IMR-90 (cell line): Measurements from ENCODE around the gene HSPE1. TPM values are rescaled to one million over a fixed set of nuclear protein-coding genes. Genes with fewer than 3 reads are reported as not detected.

ENCODE experiments used
- ATAC-seq: fragments of 200-7000 bp; cut with Tn5 transposase; 2 replicates; pipeline ENCODE4 v1.9.1; 2020; ENCODE audit warnings: low read depth, mild to moderate bottlenecking, moderate library complexity
- BruUV-seq: library from RNA; stranded (reverse); fragments of 400-500 nt; replicated peaks from 2 replicates; lab custom pipeline; 2021; lab: Mats Ljungman, UMichigan
- CTCF ChIA-PET: fragments of 300-600 bp; formaldehyde crosslinking; extraction: SDS; loops from one replicate; lab custom pipeline; 2021; ENCODE audit warnings: antibody characterized with exemption; lab: Yijun Ruan, JAX
- POLR2A ChIA-PET: fragments of 300-600 bp; sonication (Branson Sonifier 250); formaldehyde crosslinking; loops from one replicate; lab custom pipeline; 2022; ENCODE audit warnings: antibody characterized with exemption; ENCODE audit not compliant: unreplicated experiment; lab: Charles Lee
- DNase-seq: peaks from one replicate; pipeline ENCODE4 v3.0.0; 2013
- H2AFZ ChIP-seq: replicated peaks from 2 replicates; pipeline ENCODE3; 2013; ENCODE audit warnings: low read length, mild to moderate bottlenecking; ENCODE audit not compliant: poor library complexity
- H2AK5ac ChIP-seq: 2 replicates; pipeline ENCODE4 v1.6.1; 2013; ENCODE audit warnings: low read depth, low read length, inconsistent platforms
- H2AK9ac ChIP-seq: replicated peaks from 2 replicates; pipeline ENCODE3; 2013; ENCODE audit warnings: mild to moderate bottlenecking, low read depth, low read length, moderate library complexity; ENCODE audit not compliant: poor library complexity
- H2BK120ac ChIP-seq: 2 replicates; pipeline ENCODE4 v1.6.1; 2013; ENCODE audit warnings: low read depth, low read length, inconsistent platforms
- H2BK15ac ChIP-seq: 3 replicates; pipeline ENCODE4 v1.6.1; 2013; ENCODE audit warnings: low read depth, low read length, inconsistent platforms
- H2BK20ac ChIP-seq: 2 replicates; pipeline ENCODE4 v1.6.1; 2013; ENCODE audit warnings: low read depth, mild to moderate bottlenecking, inconsistent platforms, low read length, moderate library complexity
- H2BK5ac ChIP-seq: 2 replicates; pipeline ENCODE4 v1.6.1; 2013; ENCODE audit warnings: mild to moderate bottlenecking, low read depth, low read length, inconsistent platforms; ENCODE audit not compliant: poor library complexity, severe bottlenecking
- H3K14ac ChIP-seq: replicated peaks from 2 replicates; pipeline ENCODE4 v1.6.1; 2013; ENCODE audit warnings: low read depth, low read length, inconsistent platforms
- H3K18ac ChIP-seq: 2 replicates; pipeline ENCODE4 v1.6.1; 2013; ENCODE audit warnings: low read depth, low read length, control low read depth
- H3K23ac ChIP-seq: 2 replicates; pipeline ENCODE4 v1.6.1; 2013; ENCODE audit warnings: low read depth, low read length, inconsistent platforms
- H3K27ac ChIP-seq: 2 replicates; pipeline ENCODE4 v1.5.1; 2013; ENCODE audit warnings: mild to moderate bottlenecking, control low read depth, low read length; ENCODE audit not compliant: insufficient read depth
- H3K27me3 ChIP-seq: 2 replicates; pipeline ENCODE4 v1.6.1; 2013; ENCODE audit warnings: low read length; ENCODE audit not compliant: control insufficient read depth, insufficient read depth
- H3K36me3 ChIP-seq: 2 replicates; pipeline ENCODE4 v1.6.1; 2013; ENCODE audit warnings: low read length, mixed read lengths; ENCODE audit not compliant: control insufficient read depth, insufficient read depth
- H3K4ac ChIP-seq: 2 replicates; pipeline ENCODE4 v1.6.1; 2013; ENCODE audit warnings: low read depth, low read length, inconsistent platforms
- H3K4me1 ChIP-seq: 2 replicates; pipeline ENCODE4 v1.6.1; 2013; ENCODE audit warnings: low read length, mixed read lengths; ENCODE audit not compliant: control insufficient read depth, insufficient read depth
- H3K4me2 ChIP-seq: 2 replicates; pipeline ENCODE4 v1.6.1; 2013; ENCODE audit warnings: low read depth, mild to moderate bottlenecking, control low read depth, low read length, moderate library complexity
- H3K4me3 ChIP-seq: 2 replicates; pipeline ENCODE4 v1.5.1; 2013; ENCODE audit warnings: low read depth, mild to moderate bottlenecking, control low read depth, low read length, moderate library complexity; ENCODE audit not compliant: insufficient read depth
- H3K56ac ChIP-seq: 2 replicates; pipeline ENCODE4 v1.6.1; 2013; ENCODE audit warnings: low read length, inconsistent platforms; ENCODE audit not compliant: insufficient read depth; ENCODE audit errors: extremely low read depth
- H3K79me1 ChIP-seq, 2 experiments: 2 replicates each; pipeline ENCODE4 v1.6.1; 2013; ENCODE audit warnings: low read length in 2 of 2, inconsistent platforms in 1 of 2, low read depth in 1 of 2
- H3K9ac ChIP-seq: 2 replicates; pipeline ENCODE4 v1.6.1; 2013; ENCODE audit warnings: low read depth, low read length, control low read depth
- H3K9me1 ChIP-seq: 2 replicates; pipeline ENCODE4 v1.6.1; 2013; ENCODE audit warnings: low read length, inconsistent platforms; ENCODE audit not compliant: insufficient read depth
- H3K9me3 ChIP-seq: 2 replicates; pipeline ENCODE4 v1.6.1; 2013; ENCODE audit warnings: low read length; ENCODE audit not compliant: control insufficient read depth, insufficient read depth
- H4K20me1 ChIP-seq: 2 replicates; pipeline ENCODE4 v1.6.1; 2013; ENCODE audit warnings: low read length, inconsistent platforms; ENCODE audit not compliant: insufficient read depth
- H4K5ac ChIP-seq: 2 replicates; pipeline ENCODE4 v1.6.1; 2013; ENCODE audit warnings: mild to moderate bottlenecking, low read depth, low read length, control low read depth
- H4K8ac ChIP-seq, 2 experiments: 2 replicates each; pipeline ENCODE4 v1.6.1; 2013; ENCODE audit warnings: low read depth in 2 of 2, low read length in 2 of 2, control low read depth in 1 of 2, inconsistent platforms in 1 of 2
- H4K91ac ChIP-seq: 2 replicates; pipeline ENCODE4 v1.6.1; 2013; ENCODE audit warnings: low read depth, low read length, inconsistent platforms; ENCODE audit not compliant: insufficient read depth
- BHLHE40 ChIP-seq: fragments of 150-350 bp; IDR thresholded peaks from 2 replicates; pipeline ENCODE4 v1.6.1; 2016; ENCODE audit warnings: mild to moderate bottlenecking, low read depth, low read length
- FOS ChIP-seq: fragments of 150-350 bp; IDR thresholded peaks from 2 replicates; pipeline ENCODE4 v1.6.1; 2016; ENCODE audit warnings: low read depth, low read length
- MAZ ChIP-seq: IDR thresholded peaks from 2 replicates; pipeline ENCODE4 v1.6.1; 2012; ENCODE audit warnings: low read depth, mild to moderate bottlenecking, low read length, improper control_type of control experiment, moderate library complexity, borderline replicate concordance
- POLR2A ChIP-seq: IDR thresholded peaks from 2 replicates; pipeline ENCODE4 v1.6.1; 2012; ENCODE audit warnings: mild to moderate bottlenecking, low read depth, low read length
- RAD21 ChIP-seq: IDR thresholded peaks from 2 replicates; pipeline ENCODE4 v1.6.1; 2012; ENCODE audit warnings: low read length, improper control_type of control experiment
- RCOR1 ChIP-seq: IDR thresholded peaks from 2 replicates; pipeline ENCODE4 v1.6.1; 2012; ENCODE audit warnings: mild to moderate bottlenecking, low read length, improper control_type of control experiment; ENCODE audit not compliant: insufficient replicate concordance
- USF2 ChIP-seq: fragments of 150-350 bp; IDR thresholded peaks from 2 replicates; pipeline ENCODE4 v1.6.1; 2017; ENCODE audit warnings: mild to moderate bottlenecking, antibody characterized with exemption, low read length, low read depth
- WGBS, 2 experiments: methylation state at CpG; one replicate each; pipeline versions ENCODE4 v1.1.5 to v1.1.7; 2013; ENCODE audit warnings: missing lambda C conversion rate in 2 of 2; ENCODE audit not compliant: insufficient read length in 1 of 2; ENCODE audit errors: extremely low coverage in 2 of 2; 5-methylcytosine and 5-hydroxymethylcytosine counted together
- dilution Hi-C: fragments of 300-500 bp; cut with HindIII; formaldehyde crosslinking; loops from one replicate; pipeline ENCODE4 v1.14.3; 2018; ENCODE audit warnings: low sequenced_read_pairs; ENCODE audit not compliant: unreplicated experiment
- in situ Hi-C: fragments of 300-500 bp; cut with MboI; formaldehyde crosslinking; loops from 3 replicates; pipeline ENCODE4 v1.14.3; 2019; ENCODE audit warnings: low sequenced_read_pairs, inconsistent platforms, mixed read lengths
- intact Hi-C: fragments of 100-400 bp; cut with micrococcal nuclease; formaldehyde crosslinking; loops from 2 replicates; pipeline ENCODE4 v1.10.0; 2022
- polyA plus RNA-seq, 3 experiments: library from polyadenylated mRNA; depleted of rRNA; stranded (reverse); fragments of >200 nt; gene quantifications; 2 replicates each; pipeline ENCODE4 v1.2.3, GENCODE V29; 2012; ENCODE audit warnings: low replicate concordance in 1 of 3
- total RNA-seq: library from RNA; depleted of rRNA; stranded (reverse); fragments of >200 nt; gene quantifications from 2 replicates; pipeline ENCODE4 v1.2.3, GENCODE V29; 2012
- TF ChIP-seq, protein P1 (sequence below): fragments of 150-350 bp; IDR thresholded peaks from 2 replicates; pipeline ENCODE4 v1.6.1; 2016; ENCODE audit warnings: low read depth, mild to moderate bottlenecking, low read length, moderate library complexity, borderline replicate concordance
- TF ChIP-seq, protein P2 (sequence below): conservative IDR thresholded peaks from 2 replicates; pipeline ENCODE4 v1.5.1; 2012; ENCODE audit warnings: mild to moderate bottlenecking, low read depth, low read length, improper control_type of control experiment

Gene HSPE1
- total and polyA plus RNA-seq, 2 of the 4 experiments (the other 2 are of a cell fraction) = 13.3 to 93.6 TPM

- no peak overlapping the region for H2BK20ac ChIP-seq
- H3K36me3 ChIP-seq = peaks cover 45% of the 10 kb centered on the region
- in situ Hi-C loops = no loop called here
- ChIA-PET CTCF (no interaction called here), POLR2A (no interaction called here)
- H2AFZ ChIP-seq = no peak overlapping the region
- no peak for ATAC-seq
- BruUV-seq = no TSS peak
- no peak overlapping the region for H2BK120ac ChIP-seq
- no peak overlapping the region for H4K8ac ChIP-seq
- no peaks in the 10 kb centered on the region for H3K4me1 ChIP-seq
- no peak overlapping the region for H2AK5ac ChIP-seq
- no peaks in the 10 kb centered on the region for H3K9me1 ChIP-seq
- no peak overlapping the region for H4K91ac ChIP-seq
- no peak overlapping the region for H3K18ac ChIP-seq
- no peak overlapping the region for H3K4me3 ChIP-seq
- no peak overlapping the region for H3K56ac ChIP-seq
- H2BK5ac ChIP-seq = no peak overlapping the region
- H4K5ac ChIP-seq = no peak overlapping the region
- H3K9ac ChIP-seq = no peak overlapping the region
- H3K27me3 ChIP-seq = no peaks in the 10 kb centered on the region
- intact Hi-C loops = loop anchor here (5.0 kb wide), 1 partner anchor 70 kb away; no protein-coding TSS in a partner anchor
- dilution Hi-C loops = no loop called here
- H3K14ac ChIP-seq = no peak overlapping the region
- H3K79me1 ChIP-seq = peaks cover 5 to 17% of the 10 kb centered on the region in 2 experiments; a peak in 2 of 4 replicates
- H3K27ac ChIP-seq = no peak overlapping the region
- no peak overlapping the region for H3K4me2 ChIP-seq
- no peak overlapping the region for H2BK15ac ChIP-seq
- H3K4ac ChIP-seq = no peak overlapping the region
- WGBS, 2 experiments = no CpG with 5 or more reads among the region's 5 CpGs
- no peaks in the 10 kb centered on the region for H3K9me3 ChIP-seq
- H2AK9ac ChIP-seq = no peak overlapping the region
- no peaks in the 10 kb centered on the region for H4K20me1 ChIP-seq
- DNase-seq = no peak
- no peak overlapping the region for H3K23ac ChIP-seq
- TF ChIP-seq RCOR1 (no peak), MAZ (no peak), FOS (no peak), POLR2A (no peak), RAD21 (no peak), USF2 (no peak), BHLHE40 (no peak)
- TF ChIP-seq, protein P1, sequence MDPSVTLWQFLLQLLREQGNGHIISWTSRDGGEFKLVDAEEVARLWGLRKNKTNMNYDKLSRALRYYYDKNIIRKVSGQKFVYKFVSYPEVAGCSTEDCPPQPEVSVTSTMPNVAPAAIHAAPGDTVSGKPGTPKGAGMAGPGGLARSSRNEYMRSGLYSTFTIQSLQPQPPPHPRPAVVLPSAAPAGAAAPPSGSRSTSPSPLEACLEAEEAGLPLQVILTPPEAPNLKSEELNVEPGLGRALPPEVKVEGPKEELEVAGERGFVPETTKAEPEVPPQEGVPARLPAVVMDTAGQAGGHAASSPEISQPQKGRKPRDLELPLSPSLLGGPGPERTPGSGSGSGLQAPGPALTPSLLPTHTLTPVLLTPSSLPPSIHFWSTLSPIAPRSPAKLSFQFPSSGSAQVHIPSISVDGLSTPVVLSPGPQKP = no peak
- TF ChIP-seq, protein P2, sequence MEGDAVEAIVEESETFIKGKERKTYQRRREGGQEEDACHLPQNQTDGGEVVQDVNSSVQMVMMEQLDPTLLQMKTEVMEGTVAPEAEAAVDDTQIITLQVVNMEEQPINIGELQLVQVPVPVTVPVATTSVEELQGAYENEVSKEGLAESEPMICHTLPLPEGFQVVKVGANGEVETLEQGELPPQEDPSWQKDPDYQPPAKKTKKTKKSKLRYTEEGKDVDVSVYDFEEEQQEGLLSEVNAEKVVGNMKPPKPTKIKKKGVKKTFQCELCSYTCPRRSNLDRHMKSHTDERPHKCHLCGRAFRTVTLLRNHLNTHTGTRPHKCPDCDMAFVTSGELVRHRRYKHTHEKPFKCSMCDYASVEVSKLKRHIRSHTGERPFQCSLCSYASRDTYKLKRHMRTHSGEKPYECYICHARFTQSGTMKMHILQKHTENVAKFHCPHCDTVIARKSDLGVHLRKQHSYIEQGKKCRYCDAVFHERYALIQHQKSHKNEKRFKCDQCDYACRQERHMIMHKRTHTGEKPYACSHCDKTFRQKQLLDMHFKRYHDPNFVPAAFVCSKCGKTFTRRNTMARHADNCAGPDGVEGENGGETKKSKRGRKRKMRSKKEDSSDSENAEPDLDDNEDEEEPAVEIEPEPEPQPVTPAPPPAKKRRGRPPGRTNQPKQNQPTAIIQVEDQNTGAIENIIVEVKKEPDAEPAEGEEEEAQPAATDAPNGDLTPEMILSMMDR = no peak
Observed at GRCh38 chr2:197472166-197472565, 28.0 kb upstream of the HSPE1 start.
